CD4-positive, alpha-beta T cell treated with Interleukin-15 for 1 hour (primary cell): ENCODE results near the gene TP73.

ENCODE experiments used
- DNase-seq: peaks from one replicate; pipeline ENCODE4 v3.0.0-alpha.2; 2020

Gene TP73

DNA sequence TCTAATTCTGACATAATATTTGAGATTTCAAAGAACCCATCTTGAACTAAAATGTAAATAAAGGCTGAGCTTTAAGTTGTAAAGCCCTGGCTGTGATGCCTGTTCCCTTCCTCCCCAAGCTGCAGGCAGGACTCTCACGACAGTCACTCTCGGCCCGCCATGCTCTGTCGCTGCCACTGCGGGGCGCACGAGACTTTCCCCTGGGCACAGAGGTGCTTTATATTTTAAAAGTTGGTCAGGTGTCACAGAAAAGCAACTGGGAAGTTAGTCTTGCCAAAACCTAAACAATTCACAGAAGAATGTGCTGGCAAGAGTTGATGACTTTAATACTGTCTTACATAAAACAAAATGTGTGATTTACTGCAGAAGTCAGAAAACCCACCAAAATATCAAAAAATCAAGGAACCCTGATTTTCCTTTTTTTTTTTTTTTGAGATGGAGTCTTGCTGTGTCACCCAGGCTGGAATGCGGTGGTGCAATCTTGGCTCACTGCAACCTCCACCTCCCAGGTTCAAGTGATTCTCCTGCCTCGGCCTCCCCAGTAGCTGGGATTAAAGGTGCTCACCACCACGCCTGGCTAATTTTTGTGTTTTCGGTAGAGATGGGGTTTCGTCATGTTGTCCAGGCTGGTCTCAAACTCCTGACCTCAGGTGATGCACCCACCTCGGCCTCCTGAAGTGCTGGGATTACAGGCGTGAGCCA is 133.3 kb downstream of the TP73 start:
- DNase-seq, result no peak
